Stimulated activated CD8-positive, alpha-beta memory T cell treated with anti-CD3 and anti-CD28 coated beads, Interleukin-7, amount 100 ng/mL, for 1 hour (primary cell): ENCODE measurements around the gene NPAS2.

Experiments
- DNase-seq, 2 donors: peaks; one replicate each; pipeline ENCODE4 v3.0.0-alpha.2; 2020; ENCODE audit warnings: low read depth in 2 of 2

Gene NPAS2

DNA sequence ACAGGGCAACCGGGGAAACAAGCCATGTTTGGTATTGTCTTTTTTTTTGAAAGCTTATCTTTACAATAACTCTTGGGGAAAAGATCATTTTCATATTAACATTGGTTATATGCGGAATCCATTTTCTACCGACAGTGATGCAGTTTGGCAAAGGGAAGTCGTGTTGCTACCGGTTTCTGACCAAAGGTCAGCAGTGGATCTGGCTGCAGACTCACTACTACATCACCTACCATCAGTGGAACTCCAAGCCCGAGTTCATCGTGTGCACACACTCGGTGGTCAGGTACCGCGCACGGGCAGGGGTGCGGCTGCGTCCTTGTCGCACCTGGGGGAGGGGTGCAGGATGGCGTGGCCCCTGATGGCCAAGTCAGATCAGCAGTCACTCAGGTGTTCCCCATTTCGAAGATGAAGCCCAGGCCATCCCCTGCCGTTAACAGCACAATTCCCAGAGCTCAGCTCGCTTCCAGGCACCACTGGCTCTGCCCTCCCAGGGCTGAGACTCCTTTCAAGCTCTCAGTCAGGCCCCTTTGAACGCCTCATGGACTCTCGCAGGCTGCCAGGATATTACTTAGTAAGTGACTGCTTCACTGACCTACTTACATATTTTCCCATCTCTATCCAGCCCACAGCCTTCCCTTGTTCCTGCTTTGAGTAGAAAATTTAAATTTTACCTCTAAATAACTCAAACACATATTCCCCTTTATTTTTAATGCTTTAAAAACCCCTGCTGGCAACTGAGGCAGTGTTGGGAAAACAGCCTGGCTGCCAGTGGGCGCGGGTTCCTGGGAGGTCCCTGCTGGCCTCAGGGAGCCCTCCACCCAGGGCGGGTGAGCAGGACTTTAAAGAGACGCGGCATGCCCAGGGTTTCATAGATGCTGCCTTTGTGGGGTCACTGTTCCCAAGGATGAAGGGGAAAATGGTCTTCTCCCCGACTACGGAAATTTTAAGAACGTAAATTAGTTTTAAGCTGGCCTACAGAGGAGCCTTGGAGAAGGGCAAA, 148.5 kb downstream of the NPAS2 start:
- DNase-seq = no peak

DNA sequence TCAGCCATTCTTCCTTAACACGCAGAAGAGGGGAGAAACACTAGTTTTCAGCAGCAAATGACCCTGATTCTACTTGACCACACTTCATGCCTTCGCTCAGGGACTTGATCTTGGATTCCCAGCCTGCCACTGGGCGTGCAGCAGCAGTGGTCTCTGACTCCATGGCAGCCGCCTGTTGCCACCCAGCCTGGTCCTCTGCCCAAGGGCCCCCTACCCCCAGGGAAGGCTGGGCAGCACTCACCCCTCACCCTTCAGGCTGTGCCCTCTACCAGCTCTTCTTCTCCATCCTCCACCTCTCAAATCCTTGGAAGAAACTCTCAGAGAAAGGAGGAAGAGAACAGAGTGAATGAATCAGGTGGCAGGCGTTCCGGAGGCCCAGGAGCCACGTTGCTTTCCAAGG, 150.1 kb downstream of the NPAS2 start:
- no peak for DNase-seq

DNA sequence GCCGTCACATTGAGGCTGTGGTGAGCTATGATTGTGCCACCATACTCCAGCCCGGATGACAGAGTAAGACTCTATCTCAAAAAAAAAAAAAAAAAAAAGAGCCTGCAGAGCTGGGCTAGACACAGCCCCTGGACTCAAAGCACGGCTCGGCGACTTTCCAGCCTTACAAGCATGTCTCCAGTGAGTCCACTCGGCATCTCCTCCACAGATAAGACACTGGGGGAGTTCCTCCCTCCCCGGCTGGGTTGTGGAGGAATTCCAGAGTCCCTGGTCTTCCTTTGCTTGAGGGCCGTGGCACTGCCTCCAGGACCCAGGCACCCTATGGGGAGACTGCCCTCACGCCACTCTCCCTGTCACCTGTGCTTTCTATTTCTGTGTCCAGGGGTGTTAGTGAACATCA, 151.3 kb downstream of the NPAS2 start:
- no peak for DNase-seq

DNA sequence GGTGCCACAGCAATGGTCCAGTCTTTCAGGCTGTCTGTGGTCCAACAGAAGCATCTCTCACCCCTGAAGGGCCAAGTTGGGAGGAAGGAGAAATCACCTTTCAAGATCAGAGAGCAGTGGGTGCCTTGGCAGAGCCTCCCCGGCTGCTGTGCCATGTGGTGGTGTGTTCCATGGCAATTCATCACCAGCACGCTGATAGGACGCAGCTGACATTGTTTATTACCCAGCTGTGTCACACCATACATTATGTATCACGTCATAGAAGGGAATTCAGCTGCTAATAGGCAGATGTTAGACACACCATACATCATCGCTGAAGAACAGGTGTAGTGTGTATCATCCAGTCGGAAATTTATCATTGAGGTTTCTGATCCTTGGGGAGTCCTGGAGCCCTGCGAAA, 152.5 kb downstream of the NPAS2 start:
- no peak for DNase-seq

DNA sequence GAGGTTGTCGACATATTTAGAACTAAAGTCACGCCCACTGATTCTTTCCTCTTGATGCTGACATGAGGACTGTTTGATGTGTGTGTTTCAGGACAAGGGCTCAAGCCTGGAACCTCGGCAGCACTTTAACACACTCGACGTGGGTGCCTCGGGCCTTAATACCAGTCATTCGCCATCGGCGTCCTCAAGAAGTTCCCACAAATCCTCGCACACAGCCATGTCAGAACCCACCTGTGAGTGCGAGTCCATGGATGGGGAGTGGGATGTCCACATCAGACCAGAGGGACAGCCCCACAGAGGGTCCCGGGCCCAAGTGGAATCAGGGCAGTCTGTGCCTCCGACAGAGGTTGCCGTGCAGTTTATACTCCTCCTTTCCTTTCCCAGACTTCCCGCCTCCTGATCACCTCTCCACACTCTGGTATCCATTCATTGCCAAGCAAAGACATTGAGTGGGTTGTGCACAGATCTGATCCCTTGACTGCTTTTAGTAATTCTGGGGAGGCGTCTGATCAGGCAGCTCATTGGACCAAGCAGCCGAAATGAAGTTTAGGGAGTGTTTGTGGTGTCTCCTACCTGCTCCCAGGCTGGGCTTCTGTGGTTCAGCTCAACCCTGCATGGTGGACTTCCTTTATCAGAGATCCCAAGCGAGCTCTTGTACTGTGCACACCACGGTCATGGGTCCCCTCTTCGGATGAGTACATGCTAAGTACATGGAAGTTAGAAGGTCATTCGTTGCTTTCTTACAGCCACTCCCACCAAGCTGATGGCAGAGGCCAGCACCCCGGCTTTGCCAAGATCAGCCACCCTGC, 155.0 kb downstream of the NPAS2 start:
- no peak for DNase-seq

DNA sequence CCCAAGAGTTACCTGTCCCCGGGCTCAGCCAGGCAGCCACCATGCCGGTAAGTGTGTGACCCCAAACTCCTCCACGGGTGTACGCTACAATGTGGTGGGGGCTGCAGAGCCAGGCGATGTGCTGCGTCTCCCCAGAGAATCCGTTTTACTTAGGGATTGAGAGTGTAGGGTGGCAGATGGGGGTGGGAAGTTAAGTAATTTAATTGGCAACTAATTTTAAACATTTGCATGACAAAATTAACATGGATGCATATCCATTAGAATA, 155.5 kb downstream of the NPAS2 start:
- no peak for DNase-seq

DNA sequence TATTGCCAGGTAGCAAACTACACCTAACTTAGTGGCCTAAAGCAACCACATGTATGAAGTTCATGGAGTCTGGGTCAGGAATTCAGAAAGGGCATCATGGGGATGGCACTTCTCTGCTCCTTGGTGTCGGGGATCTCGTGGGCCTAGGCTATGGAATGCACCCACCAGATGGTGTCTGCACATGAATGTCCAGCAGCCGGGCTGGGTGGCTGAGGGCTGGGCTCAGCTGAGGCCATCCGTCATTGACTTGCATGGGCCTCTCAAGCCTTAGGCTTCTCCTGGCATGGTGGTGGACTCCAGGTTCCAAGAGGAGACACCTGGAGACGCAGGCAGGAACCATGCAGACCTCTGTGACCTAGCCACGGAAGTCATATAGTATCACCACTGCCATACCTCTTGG, 156.1 kb downstream of the NPAS2 start:
- no peak for DNase-seq

DNA sequence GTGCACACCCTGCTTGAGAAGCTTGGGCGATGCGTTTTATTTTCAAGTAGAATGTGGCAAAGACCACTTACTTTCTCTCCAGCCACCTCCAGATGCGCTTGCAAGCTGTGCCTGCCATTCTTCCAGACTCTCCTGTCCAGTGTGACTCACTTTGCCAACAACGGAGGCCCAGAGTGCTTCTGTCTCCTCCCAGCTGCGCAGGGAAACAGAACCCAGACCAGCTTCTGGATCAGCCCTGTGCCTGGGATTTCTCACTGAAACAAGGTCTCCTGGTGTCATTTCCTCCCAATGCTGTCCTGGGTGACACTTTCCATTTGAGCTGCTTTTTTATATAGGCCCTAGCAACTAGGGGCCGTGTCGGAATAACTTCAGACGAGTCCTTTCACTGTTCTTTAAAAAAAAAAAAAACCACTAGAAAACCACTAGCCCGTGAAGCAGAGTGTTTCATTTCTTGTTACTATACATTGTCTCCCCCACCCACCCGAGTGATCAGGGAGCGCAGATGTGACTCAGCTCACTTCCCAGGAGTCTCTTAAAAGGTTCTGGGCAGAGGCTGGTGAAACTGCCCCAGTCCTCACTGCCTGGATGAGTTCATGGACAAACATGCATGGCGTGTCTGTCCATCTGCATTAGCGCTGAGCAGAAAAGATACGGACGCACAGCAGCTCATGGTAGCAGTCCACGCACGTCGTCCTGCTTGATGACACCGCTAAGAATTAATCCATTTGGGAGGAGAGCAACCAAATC, 156.9 kb downstream of the NPAS2 start:
- no peak for DNase-seq

DNA sequence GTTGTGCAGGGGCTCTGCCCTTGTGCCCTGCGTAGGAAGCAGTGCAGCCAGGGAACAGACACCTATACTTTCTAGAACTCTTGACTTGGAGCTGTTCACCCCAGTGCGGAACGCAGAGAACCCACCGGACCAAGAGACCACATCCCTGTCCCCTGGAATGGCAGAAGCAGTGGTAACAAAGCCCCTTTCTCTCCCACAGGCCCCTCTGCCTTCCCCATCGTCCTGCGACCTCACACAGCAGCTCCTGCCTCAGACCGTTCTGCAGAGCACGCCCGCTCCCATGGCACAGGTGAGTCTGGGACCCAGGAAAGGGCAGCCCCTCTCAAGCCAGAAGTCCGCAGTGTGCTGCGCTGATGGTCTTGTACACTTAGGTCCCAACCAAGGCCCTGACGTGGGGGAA, 157.6 kb downstream of the NPAS2 start:
- no peak for DNase-seq

DNA sequence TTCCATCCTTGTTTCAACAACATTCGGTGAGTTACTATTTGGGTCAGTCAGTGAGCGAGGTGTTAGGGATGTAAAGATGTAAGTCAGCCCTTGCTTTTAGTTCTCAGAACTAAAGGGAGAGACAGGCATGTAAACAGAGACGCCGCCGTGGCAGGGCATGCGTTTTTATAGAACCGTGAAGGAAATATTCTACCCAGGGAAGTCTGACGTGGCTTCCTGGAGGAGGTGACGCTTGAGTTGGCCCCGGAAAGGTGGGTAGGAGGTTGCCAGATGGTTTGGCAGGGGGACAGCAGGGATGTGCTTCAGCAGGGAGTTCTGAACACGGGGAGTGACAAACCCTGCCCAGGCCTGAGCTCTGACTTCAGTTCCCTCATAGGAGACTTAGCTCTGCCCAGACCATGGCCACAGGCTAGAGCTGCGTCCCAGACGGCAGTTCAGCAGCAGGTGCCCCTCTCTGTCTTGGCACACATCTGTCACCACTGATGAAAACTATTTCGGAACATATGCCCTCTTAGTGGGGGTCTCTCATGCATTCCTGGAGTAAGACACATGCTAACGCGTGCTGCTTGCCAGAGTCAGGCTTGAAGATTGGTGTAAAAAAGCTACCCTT, 158.7 kb downstream of the NPAS2 start:
- no peak for DNase-seq

DNA sequence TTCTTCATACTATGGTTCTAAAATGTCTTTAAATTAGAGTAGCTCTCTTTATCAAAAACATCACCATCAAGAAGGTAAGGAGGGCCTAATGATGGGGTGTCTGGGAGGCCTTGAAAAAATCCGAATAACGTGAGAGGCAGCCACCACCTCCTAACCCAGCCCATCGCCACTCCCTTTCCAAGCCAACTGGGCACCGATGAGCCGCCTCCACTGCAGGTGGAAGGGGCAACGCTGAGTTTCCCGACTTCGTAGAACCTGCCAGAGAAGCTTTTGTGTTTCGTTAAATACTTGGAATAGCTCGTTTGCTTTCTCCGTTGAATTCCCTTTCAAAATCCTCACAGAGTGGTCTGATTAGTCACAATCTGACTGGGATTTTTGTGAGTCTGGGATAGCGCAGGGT, 160.1 kb downstream of the NPAS2 start:
- DNase-seq = no peak

DNA sequence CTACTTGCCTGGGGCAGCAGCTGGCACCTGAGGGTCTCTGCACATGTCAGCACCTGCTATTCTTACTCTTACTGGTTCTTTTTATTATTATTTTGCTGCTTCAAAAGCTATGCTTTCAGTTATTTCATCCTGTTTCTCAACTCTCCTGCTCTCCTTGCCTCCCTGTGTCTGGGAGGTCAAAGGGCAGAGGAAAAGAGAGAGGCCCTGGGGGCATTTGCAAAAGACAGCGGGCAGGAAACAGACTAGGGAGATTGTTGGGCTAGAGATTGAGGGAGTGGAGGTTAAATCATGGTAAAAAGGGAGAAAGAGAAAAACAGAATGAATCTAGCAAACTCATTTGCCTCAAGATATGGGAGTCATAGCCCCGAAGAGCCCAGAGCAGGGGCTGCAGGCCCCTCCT, 161.1 kb downstream of the NPAS2 start:
- no peak for DNase-seq

DNA sequence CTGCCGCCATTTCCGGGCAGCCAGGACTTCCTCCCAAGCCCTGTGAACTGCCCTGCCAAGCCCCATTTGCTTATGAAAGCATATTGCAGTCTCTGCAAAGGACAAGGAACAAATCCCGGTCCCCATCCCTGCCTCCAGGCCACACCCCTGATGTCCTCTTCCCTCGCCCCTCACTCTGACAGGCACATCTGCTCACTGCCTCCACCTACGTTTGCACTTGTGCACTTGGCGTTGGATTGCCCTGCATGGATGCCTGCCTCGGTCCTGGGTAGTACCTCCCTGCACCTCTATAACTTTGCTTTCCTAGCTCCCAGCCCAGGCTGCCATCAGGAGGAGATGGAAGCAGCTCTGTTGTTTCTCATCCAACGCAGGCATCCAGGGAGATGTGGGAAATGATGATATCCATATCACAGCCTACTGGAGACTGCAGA, 162.5 kb downstream of the NPAS2 start:
- DNase-seq = no peak

DNA sequence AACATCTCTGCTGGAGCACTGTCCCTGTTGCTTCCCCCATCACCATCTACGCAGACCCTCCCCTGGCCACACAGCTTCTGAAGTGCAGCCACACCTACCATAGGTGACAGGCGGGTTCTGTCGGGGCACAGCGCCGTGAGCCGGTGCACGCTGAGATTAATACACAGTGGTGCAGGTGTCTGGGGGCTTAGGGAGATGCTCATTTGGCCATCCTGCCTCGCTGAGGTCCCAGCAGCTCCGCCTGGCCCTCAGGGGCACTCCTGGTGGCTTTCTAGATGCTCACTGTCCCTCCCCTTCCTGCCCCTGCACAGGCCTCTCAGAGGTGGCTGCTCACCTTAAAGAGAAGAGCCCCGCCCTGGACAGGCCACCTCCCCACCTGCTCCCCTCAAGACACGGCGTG, 163.3 kb downstream of the NPAS2 start:
- no peak for DNase-seq

DNA sequence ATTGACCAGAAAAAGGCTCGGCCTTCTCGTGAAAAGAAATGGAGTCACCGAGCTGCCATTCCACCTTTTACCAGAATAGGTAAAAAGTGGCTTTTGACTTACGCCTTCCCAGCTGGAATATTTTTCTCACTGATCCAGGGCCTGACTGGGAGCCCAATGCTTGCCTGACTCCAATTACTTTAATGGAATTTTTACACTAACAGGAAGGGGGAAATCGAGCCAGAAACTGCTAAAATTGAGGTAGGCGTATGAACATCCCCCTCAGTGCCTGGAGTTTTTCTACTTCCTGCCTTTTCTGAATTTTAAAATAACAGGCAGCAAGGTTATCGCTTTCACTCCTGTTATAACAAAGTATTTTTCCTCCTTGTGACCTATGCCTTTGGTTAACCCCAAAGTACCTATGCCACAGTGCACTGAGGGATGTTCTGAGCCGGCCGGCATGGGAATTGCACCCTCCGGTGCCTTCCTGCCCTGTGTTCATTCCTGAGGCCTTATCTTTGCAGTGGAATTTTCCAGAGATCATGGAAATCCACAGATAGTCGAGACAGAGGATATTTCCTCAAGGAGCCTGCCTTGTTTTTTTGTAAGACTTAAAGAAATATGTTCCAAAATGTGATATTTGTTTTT, 163.9 kb downstream of the NPAS2 start:
- no peak for DNase-seq

DNA sequence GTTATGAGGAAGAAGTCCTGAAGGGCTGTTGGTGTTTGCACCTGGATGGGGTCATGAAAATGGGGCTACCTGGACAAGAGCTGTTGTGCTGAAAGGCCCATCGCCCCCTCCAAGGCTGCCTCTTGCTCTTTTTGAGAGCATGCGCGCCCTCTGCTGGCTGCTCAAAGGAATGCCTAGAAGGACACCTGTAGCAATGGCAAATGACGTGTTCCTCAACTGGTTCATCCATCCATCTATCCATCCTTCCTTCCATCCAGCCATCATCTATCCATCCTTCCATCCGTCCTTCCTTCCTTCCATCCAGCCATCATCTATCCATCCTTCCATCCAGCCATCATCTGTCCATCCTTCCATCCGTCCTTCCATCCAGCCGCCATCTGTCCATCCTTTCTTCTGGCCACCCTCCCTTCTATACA, 165.0 kb downstream of the NPAS2 start:
- DNase-seq = peak; percentile 47 to 63

DNA sequence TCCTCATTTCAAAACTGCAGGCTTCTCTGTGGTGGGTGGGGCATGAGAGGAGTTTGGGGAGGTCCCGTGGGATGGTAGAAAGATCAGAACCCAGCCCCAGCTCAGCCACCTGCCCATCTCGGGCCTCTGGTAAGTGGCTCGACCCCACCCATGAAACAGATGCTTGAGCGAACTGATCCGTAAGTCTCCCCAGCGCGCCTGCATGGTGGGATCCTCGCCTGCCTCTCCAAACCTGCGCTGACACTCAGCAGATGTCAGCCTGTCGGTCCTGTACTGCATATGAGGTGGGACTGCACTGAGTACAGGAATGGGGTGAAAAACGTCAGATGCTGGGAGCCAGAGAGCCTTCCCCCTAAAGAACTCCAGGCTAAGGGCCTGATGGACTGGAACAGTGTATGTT, 166.2 kb downstream of the NPAS2 start:
- no peak for DNase-seq

DNA sequence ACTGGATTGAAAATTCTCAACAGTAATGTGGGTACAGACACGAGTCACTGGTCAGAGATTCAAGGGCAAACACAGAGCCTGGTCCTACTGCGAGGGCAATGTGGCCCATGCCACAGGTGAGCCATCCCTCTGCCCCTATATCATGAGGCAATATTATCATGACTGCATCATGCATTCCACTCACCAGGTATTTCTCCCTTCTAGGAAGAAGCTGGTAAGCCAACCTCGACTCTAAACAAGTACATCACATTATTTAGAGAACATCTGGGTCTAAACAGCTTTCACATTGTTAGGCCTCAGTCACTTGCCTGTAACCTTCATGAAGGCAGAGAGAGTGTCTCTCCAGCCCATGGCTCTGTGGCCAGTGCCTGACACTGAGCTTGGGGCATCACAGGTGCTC, 167.6 kb downstream of the NPAS2 start:
- no peak for DNase-seq

DNA sequence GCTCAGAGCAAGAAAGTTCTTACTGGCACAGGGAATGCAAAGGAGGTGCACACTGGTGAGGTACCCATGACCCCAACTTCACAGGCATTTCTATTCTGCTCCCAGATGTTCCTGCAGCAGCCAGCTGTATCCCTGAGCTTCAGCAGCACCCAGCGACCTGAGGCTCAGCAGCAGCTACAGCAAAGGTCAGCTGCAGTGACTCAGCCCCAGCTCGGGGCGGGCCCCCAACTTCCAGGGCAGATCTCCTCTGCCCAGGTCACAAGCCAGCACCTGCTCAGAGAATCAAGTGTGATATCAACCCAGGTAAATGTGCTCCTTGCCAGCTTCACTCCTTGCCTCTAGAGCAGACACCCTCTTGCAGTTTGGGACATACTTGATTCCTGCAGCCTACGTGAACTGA, 168.0 kb downstream of the NPAS2 start:
- DNase-seq = no peak

DNA sequence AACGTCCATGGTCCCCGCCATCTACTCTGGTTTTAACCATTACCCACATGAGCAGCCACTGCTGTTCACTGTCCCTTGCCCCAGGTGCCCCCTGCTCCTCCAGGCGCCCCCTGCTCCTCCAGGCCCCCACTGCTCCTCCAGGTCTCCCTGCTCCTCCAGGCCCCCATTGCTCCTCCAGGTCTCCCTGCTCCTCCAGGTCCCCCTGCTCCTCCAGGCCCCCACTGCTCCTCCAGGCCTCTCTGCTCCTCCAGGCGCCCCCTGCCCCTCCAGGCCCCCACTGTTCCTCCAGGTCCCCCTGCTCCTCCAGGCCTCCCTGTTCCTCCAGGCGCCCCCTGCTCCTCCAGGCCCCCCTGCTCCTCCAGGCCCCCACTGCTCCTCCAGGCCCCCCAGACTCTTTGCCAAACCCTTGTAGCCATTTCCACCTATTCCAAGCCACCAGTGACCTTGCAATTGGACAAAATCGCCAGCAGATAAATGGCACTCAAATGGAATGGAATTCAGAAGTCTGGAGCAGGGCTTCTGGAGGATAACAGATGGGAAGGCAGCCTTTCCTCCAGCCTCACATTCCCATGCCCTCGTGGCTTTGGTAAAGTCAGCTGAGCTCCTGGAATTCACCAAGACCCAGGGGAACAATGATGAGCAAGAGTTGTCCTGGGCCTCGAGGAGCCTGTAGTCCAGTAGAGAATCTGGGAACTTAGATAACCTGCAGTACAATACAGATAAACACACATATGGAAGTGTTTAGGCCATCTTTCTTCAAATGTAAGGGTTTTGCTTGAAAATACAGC, 168.9 kb downstream of the NPAS2 start:
- DNase-seq = no peak

DNA sequence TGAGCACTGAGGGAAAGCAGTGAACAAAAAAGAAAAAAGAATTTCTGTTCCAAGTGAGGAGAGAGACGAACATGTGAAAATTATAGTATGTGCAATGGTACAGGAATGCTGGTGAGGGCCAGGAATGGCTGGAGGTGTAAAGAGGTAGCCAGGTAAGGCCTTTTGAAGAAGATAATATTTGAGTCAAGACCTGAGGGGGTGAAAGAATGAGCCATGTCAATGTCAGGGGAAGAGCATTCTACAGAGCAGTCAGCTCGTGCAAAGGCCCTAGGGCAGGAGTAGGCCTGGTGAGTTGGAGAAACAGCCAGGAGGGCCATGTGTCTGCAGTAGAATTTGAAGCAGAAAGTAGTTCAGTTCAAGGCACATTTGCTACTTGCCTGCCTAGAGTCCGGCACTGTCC, 169.7 kb downstream of the NPAS2 start:
- no peak for DNase-seq
